GM21825 (cell line): ENCODE data around the gene IWS1.
"Not testable (repeated sequence)": the region's sequence is repeated elsewhere in the genome, so short reads cannot be mapped to it uniquely, and the experiment has no call there.

Source experiments
- ATAC-seq: cut with Tn5 transposase; IDR thresholded peaks from one replicate; pipeline ENCODE4 v1.9.1; 2021; ENCODE audit warnings: mild to moderate bottlenecking, moderate library complexity; ENCODE audit not compliant: unreplicated experiment

The IWS1 gene

DNA sequence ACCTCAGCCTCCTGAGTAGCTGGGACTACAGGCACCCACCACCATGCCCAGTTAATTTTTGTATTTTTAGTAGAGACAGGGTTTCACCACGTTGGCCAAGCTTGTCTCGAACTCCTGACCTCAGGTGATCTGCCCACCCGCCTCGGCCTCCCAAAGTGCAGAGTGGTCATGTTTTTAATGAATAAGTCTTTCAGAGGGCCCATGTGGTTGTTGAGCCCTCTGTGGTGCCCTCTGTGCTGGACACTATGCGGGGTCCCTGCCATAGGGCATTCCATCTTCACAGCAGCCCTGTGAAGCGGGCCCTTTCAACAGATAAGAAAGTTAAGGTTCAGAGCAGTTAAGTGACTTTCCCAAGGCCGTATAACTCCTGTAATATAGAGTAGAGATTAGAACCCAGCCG is 35.1 kb upstream of the IWS1 start:
- ATAC-seq, result no peak

GRCh38 chr2:127560931-127561280 is 34.6 kb upstream of the IWS1 start:
- ATAC-seq, result no peak

GRCh38 chr2:127560201-127560930 is 34.1 kb upstream of the IWS1 start:
- ATAC-seq, result no peak

- no peak for ATAC-seq
These were observed 33.2 kb upstream of the IWS1 start for GRCh38 chr2:127559454-127559853.

- ATAC-seq, result no peak
These were observed 32.6 kb upstream of the IWS1 start for GRCh38 chr2:127558911-127559310.

DNA sequence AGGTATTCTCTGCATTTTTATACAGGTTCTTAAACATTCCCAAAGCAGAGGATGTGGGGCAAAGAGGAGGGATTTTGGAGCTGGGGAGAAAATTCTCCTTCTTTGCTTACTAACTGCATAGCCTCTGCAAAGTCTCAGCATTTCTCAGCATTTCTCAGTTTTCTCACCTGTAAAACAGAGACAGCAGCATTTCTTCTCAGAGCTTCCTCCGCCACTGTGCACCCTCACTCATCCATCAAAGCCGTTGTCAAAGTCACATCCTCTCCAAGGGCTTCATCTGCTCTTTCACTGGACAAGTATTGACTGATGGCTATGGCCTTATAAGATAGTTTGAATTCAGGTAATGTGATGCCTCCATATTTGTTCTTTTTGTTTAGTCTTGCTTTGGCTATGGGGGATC is 26.6 kb upstream of the IWS1 start:
- ATAC-seq, result no peak

DNA sequence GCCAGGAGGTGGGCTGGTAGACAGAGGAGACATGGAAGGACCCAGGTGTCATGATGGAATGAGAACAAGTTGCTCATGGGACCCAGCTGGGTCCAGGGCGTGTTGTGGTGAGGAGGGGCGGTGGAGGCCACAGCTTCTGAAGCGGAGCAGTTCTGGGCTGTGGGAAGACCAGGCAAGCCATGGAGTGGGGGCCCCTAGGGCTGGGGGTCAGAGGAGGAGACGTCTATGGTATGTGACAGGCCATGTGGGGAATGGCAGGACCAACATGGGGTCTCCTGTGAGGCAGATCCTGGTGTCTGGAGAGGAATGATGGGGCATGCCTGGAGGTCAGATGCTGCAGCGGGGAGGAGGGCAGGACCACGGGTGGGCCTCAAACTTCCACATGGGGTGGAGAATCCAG is 26.0 kb upstream of the IWS1 start:
- ATAC-seq, result no peak

DNA sequence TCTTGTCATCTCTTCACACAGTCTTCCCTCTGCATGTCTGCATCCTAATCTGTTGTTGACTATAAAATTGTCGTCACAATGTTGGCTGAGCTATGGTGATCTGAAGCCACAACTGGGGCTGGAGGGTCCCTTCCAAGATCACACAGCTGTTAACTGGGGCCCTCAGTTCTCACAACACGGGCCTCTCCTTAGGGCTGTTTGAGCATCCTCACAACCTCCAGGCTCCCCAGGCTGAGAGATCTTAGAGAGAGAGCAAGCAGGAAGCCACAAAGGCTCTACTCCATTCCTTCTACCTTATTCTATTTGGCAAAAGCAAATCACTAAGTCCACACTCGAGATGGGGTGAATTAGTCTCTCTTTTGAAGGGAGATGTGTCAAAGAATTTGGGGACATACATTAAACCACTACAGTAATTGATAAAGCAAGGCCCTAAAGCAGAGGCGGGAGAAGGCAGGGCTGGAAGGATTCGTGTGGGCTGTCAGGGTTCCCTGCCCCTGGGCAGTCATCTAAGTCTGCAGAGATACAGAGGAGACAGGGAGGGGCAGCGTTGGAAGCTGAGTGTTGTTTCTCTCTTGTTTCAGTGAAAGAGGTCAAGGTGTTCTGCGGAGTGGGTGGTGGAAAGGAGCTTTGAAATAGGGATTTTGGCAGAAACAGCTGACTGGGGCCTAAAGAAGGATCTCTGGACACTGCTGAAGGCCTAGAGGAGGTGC is 25.1 kb upstream of the IWS1 start:
- ATAC-seq, result no peak

GRCh38 chr2:127546797-127547196 is 20.5 kb upstream of the IWS1 start:
- no peak for ATAC-seq

GRCh38 chr2:127545796-127546195 is 19.5 kb upstream of the IWS1 start:
- ATAC-seq, result no peak

GRCh38 chr2:127545189-127545588 is 18.9 kb upstream of the IWS1 start:
- ATAC-seq, result no peak

DNA sequence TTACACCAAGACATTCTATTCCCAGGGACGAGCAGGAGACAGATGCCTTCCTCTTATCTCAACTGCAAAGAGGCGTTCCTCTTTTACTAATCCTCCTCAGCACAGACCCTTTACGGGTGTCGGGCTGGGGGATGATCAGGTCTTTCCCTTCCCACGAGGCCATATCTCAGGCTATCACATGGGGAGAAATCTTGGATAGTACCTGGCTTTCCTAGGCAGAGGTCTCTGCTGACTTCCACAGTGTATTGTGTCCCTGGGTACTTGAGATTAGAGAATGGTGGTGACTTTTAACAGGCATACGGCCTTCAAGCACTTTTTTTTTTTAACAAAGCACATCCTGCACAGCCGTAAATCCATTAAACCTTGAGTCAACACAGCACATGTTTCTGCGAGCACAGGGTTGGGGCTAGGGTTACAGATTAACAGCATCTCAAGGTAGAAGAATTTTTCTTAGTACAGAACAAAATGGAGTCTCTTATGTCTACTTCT is 16.8 kb upstream of the IWS1 start:
- not testable (repeated sequence) for ATAC-seq

GRCh38 chr2:127542231-127542630 is 15.9 kb upstream of the IWS1 start:
- ATAC-seq, result no peak

DNA sequence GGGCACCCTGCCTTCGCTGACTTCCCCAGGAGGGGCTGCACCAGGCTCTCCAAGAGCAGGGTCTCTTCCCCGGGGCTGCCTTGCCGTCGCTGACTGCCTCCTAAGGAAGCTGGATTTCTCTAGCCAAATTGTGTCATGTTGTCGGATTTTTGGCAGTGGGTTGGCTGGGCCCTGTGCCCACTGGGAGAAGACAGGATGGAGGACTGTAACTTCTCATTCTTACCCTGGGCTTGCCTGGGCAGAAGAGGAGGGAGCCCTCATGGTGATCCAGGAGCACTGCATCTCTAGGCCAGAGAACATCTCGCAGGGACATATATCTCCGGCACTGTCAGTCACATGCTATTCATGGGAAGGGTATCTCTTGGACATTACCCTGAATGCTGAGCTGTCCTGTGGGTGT is 15.5 kb upstream of the IWS1 start:
- no peak for ATAC-seq

GRCh38 chr2:127537644-127538043 is 11.4 kb upstream of the IWS1 start:
- ATAC-seq, result no peak

GRCh38 chr2:127536707-127537541 is 10.6 kb upstream of the IWS1 start:
- ATAC-seq, result no peak

- ATAC-seq, result no peak
These were observed 9.6 kb upstream of the IWS1 start for GRCh38 chr2:127535918-127536317.

GRCh38 chr2:127535422-127535901 is 9.2 kb upstream of the IWS1 start, which contains the start of gene MYO7B:
Gene MYO7B (plus strand): TSS chr2:127535683. CDS start chr2:127559723, 24,040 bp downstream.
- ATAC-seq, result no peak

DNA sequence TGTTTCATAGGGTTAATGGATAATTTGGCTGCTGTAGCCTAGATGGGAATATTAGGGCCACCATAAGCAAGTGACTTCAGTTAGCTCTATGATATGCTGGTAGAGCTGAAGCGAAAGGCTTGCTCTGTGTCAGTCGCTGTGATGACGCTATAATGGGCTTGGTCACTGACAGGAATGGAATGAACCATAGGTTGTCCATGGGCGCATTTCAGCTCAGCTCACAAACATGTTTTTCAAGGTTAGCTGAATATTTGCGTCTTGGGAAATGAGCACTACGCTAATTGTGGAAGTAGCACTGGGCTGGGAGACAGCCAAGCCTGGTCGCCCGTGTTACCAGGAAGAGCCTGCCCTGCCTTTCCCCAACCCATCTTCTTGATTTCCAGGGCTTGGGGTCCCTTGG is 6.0 kb upstream of the IWS1 start:
- no peak for ATAC-seq

DNA sequence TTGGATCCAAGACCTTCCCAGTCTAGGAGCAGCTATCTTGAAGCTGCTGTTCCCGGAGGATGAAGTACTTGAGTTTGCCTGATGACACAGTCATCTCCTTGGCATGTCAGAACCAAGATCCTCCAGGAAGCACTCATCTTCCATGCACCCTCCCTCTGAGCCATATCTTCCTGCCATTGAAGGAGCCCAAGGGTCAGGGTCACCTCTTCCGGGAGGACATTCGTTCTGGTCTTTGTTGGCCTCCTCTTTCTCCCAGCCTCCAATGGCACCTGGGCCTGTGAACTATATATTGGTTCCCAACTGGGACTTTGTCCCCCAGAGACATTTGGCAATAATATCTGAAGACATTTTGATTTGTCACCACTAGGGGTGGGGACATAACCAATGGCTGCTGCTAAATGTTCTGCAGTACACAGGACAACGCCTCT is 4.9 kb upstream of the IWS1 start:
- no peak for ATAC-seq
